8988T (cell line): ENCODE data around the gene CARTPT.

Experiments used
- DNase-seq: peaks from one replicate; pipeline ENCODE4 v3.0.0; 2011

The CARTPT gene

GRCh38 chr5:71719063-71719964, at the start of gene CARTPT:
TSS of gene CARTPT (plus strand) at chr5:71719275. CDS start at chr5:71719294, 19 bp downstream.
- no peak for DNase-seq

GRCh38 chr5:71677977-71678376, 41.1 kb upstream of the CARTPT start:
- no peak for DNase-seq

GRCh38 chr5:71679714-71680113, 39.4 kb upstream of the CARTPT start:
- no peak for DNase-seq

- no peak for DNase-seq
Observed at GRCh38 chr5:71680510-71680909, 38.6 kb upstream of the CARTPT start.

- DNase-seq: no peak
Observed at GRCh38 chr5:71681296-71681695, 37.8 kb upstream of the CARTPT start.

- no peak for DNase-seq
Observed at GRCh38 chr5:71684309-71684708, 34.8 kb upstream of the CARTPT start.

- DNase-seq: no peak
Observed at GRCh38 chr5:71693828-71694427, 25.1 kb upstream of the CARTPT start.

- no peak for DNase-seq
Observed at GRCh38 chr5:71695071-71695470, 24.0 kb upstream of the CARTPT start.

- no peak for DNase-seq
Observed at GRCh38 chr5:71695595-71695994, 23.5 kb upstream of the CARTPT start.

- DNase-seq: no peak
Observed at GRCh38 chr5:71697967-71698366, 21.1 kb upstream of the CARTPT start.

GRCh38 chr5:71699233-71699632, 19.8 kb upstream of the CARTPT start:
- DNase-seq: no peak

- no peak for DNase-seq
Observed at GRCh38 chr5:71699751-71700150, 19.3 kb upstream of the CARTPT start.

- DNase-seq: no peak
Observed at GRCh38 chr5:71700803-71701202, 18.3 kb upstream of the CARTPT start.

- no peak for DNase-seq
Observed at GRCh38 chr5:71701407-71701806, 17.7 kb upstream of the CARTPT start.

- no peak for DNase-seq
Observed at GRCh38 chr5:71703941-71704340, 15.1 kb upstream of the CARTPT start.

GRCh38 chr5:71705421-71705820, 13.7 kb upstream of the CARTPT start:
- DNase-seq: no peak

- no peak for DNase-seq
Observed at GRCh38 chr5:71706906-71707305, 12.2 kb upstream of the CARTPT start.

- DNase-seq: no peak
Observed at GRCh38 chr5:71711610-71712009, 7.5 kb upstream of the CARTPT start.

GRCh38 chr5:71714911-71715310, 4.2 kb upstream of the CARTPT start:
- DNase-seq: no peak

GRCh38 chr5:71727978-71728377, 8.9 kb downstream of the CARTPT start:
- no peak for DNase-seq

- DNase-seq: no peak
Observed at GRCh38 chr5:71731015-71731414, 11.9 kb downstream of the CARTPT start.

- no peak for DNase-seq
Observed at GRCh38 chr5:71732011-71732410, 12.9 kb downstream of the CARTPT start.

GRCh38 chr5:71734141-71734540, 15.1 kb downstream of the CARTPT start:
- no peak for DNase-seq

- DNase-seq: no peak
Observed at GRCh38 chr5:71737931-71738539, 19.0 kb downstream of the CARTPT start.
